Esophagus muscularis mucosa (tissue), 4 donors: ENCODE data around the gene CENPS.

Source experiments
- EP300 ChIP-seq: sonication (generic); formaldehyde crosslinking; IDR thresholded peaks from one replicate; pipeline ENCODE4 v1.6.1; 2017; ENCODE audit warnings: antibody characterized with exemption
- POLR2A ChIP-seq: fragments of 450-650 bp; IDR thresholded peaks from one replicate; pipeline ENCODE4 v1.6.1; 2017; ENCODE audit warnings: antibody characterized with exemption, moderate library complexity, mild to moderate bottlenecking, low read depth
- POLR2AphosphoS5 ChIP-seq, 2 donors: sonication (generic); formaldehyde crosslinking; IDR thresholded peaks; one replicate each; pipeline ENCODE4 v1.6.1; 2017; ENCODE audit warnings: antibody characterized with exemption in 2 of 2
- TF ChIP-seq, protein P1 (sequence below), 3 experiments: fragments of 200-600 bp in 2 of 3; fragments of 450-650 bp in 1 of 3; sonication (generic) in 2 of 3; IDR thresholded peaks; one replicate each; pipeline ENCODE4 v1.5.1; 2017 to 2019; ENCODE audit warnings: antibody characterized with exemption in 3 of 3, mild to moderate bottlenecking in 2 of 3, moderate library complexity in 1 of 3

DNA sequence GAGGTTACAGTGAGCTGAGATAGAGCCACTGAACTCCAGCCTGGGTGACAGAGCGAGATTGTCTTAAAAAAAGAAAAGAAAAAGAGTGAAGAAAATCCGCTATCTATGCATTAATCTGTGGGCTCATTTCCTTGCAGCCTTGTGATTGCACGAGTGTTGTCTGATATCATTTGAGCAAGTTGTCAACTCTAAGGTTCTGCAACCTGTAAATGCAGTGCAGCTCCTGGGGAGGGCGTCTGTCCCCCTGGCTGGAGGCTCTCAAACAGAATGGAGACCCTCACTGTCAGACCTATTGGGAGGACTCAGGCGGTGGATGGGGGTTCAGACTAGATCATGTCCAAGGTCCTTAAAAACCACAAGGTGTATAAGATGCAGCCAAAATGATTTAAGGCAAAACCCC is 25.8 kb downstream of the CENPS start:
- TF ChIP-seq POLR2A: no peak
- no peak for TF ChIP-seq EP300
- TF ChIP-seq, protein P1, sequence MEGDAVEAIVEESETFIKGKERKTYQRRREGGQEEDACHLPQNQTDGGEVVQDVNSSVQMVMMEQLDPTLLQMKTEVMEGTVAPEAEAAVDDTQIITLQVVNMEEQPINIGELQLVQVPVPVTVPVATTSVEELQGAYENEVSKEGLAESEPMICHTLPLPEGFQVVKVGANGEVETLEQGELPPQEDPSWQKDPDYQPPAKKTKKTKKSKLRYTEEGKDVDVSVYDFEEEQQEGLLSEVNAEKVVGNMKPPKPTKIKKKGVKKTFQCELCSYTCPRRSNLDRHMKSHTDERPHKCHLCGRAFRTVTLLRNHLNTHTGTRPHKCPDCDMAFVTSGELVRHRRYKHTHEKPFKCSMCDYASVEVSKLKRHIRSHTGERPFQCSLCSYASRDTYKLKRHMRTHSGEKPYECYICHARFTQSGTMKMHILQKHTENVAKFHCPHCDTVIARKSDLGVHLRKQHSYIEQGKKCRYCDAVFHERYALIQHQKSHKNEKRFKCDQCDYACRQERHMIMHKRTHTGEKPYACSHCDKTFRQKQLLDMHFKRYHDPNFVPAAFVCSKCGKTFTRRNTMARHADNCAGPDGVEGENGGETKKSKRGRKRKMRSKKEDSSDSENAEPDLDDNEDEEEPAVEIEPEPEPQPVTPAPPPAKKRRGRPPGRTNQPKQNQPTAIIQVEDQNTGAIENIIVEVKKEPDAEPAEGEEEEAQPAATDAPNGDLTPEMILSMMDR (IDR thresholded peaks at IDR 0.05): no peak
- TF ChIP-seq POLR2AphosphoS5 (IDR thresholded peaks at IDR 0.05): no peak
